H1 (cell line): Measurements from ENCODE around the gene IL24. TPM values are rescaled to one million over a fixed set of nuclear protein-coding genes. Genes with fewer than 3 reads are reported as not detected.

ENCODE experiments used
- CTCF ChIA-PET: fragments of 300-600 bp; sonication (Branson Sonifier 250); formaldehyde crosslinking; loops from one replicate; lab custom pipeline; 2021; ENCODE audit not compliant: partially characterized antibody; lab: Charles Lee
- POLR2A ChIA-PET: fragments of 300-600 bp; sonication (Branson Sonifier 250); formaldehyde crosslinking; loops from one replicate; lab custom pipeline; 2021; ENCODE audit warnings: inconsistent platforms; ENCODE audit not compliant: partially characterized antibody; lab: Charles Lee
- DNase-seq, 2 experiments: peaks; one replicate each; pipeline versions ENCODE4 v3.0.0 to v3.0.0-alpha.2; 2010 to 2022; ENCODE audit warnings: low spot score in 2 of 2, low read depth in 1 of 2, mixed read lengths in 1 of 2
- FAIRE-seq: peaks from 2 replicates; lab custom pipeline; 2011; peaks lifted over from hg19 to GRCh38; lab: Jason Lieb, UNC
- H2AFZ ChIP-seq: 2 replicates; pipeline ENCODE4 v1.8.1; 2012; ENCODE audit warnings: low read length, inconsistent platforms
- H2AK5ac ChIP-seq: 2 replicates; pipeline ENCODE4 v1.6.1; 2013; ENCODE audit warnings: low read depth, low read length
- H2BK120ac ChIP-seq: replicated peaks from 2 replicates; pipeline ENCODE3; 2013; ENCODE audit warnings: low read depth, low read length, inconsistent platforms
- H2BK12ac ChIP-seq: 2 replicates; pipeline ENCODE4 v1.6.1; 2013; ENCODE audit warnings: low read depth, low read length
- H2BK15ac ChIP-seq: 2 replicates; pipeline ENCODE4 v1.6.1; 2013; ENCODE audit warnings: low read length
- H2BK20ac ChIP-seq: 2 replicates; pipeline ENCODE4 v1.6.1; 2013; ENCODE audit warnings: low read length
- H2BK5ac ChIP-seq: 2 replicates; pipeline ENCODE4 v1.6.1; 2013; ENCODE audit warnings: low read depth, low read length
- H3K14ac ChIP-seq: 2 replicates; pipeline ENCODE4 v1.6.1; 2013; ENCODE audit warnings: inconsistent platforms; ENCODE audit not compliant: insufficient read length
- H3K18ac ChIP-seq: 2 replicates; pipeline ENCODE4 v1.6.1; 2013; ENCODE audit warnings: low read length; ENCODE audit errors: extremely low read depth
- H3K23ac ChIP-seq: 2 replicates; pipeline ENCODE4 v1.6.1; 2013; ENCODE audit warnings: inconsistent platforms; ENCODE audit not compliant: insufficient read length
- H3K23me2 ChIP-seq: 2 replicates; pipeline ENCODE4 v1.6.1; 2013; ENCODE audit warnings: low read depth, low read length
- H3K27ac ChIP-seq: 2 replicates; pipeline ENCODE4 v1.6.1; 2011; ENCODE audit warnings: low read depth, low read length, inconsistent platforms
- H3K27me3 ChIP-seq, 4 experiments: replicated peaks in 1 of 4; 1 replicate in 1 of 4; 2 replicates in 3 of 4; pipeline versions ENCODE4 v1.6.1 to v1.8.1; 2011 to 2013; ENCODE audit warnings: low read length in 3 of 4, mild to moderate bottlenecking in 3 of 4, inconsistent platforms in 2 of 4, mixed read lengths in 2 of 4, moderate library complexity in 1 of 4; ENCODE audit not compliant: control insufficient read depth in 3 of 4, insufficient read depth in 3 of 4; ENCODE audit errors: extremely low read depth in 1 of 4
- H3K36me3 ChIP-seq, 4 experiments: 2 replicates each; pipeline versions ENCODE4 v1.6.1 to v1.8.1; 2011 to 2013; ENCODE audit warnings: mild to moderate bottlenecking in 4 of 4, low read length in 3 of 4, moderate library complexity in 2 of 4, control low read depth in 1 of 4, inconsistent platforms in 1 of 4; ENCODE audit not compliant: insufficient read depth in 4 of 4, control insufficient read depth in 2 of 4
- H3K4ac ChIP-seq: replicated peaks from 2 replicates; pipeline ENCODE3; 2013; ENCODE audit warnings: low read length, low read depth, mixed read lengths, inconsistent platforms; ENCODE audit not compliant: insufficient read length
- H3K4me1 ChIP-seq, 4 experiments: replicated peaks in 1 of 4; 1 replicate in 1 of 4; 2 replicates in 3 of 4; pipeline versions ENCODE4 v1.6.1 to v1.8.1; 2011 to 2013; ENCODE audit warnings: low read length in 3 of 4, inconsistent platforms in 2 of 4, mixed read lengths in 1 of 4; ENCODE audit not compliant: insufficient read depth in 4 of 4, control insufficient read depth in 3 of 4
- H3K4me2 ChIP-seq, 2 experiments: 2 replicates each; pipeline versions ENCODE4 v1.6.1 to v1.8.1; 2011 to 2013; ENCODE audit warnings: low read depth in 2 of 2, low read length in 2 of 2, control low read depth in 1 of 2, inconsistent platforms in 1 of 2, mild to moderate bottlenecking in 1 of 2; ENCODE audit not compliant: insufficient read depth in 1 of 2
- H3K4me3 ChIP-seq, 4 experiments: fragments of 200-600, 300-600 bp in 1 of 4; sonication (generic), shearing (Covaris generic), sonication (Bioruptor Twin) in 1 of 4; 2 replicates each; pipeline versions ENCODE4 v1.5.1 to v1.8.1; 2011 to 2016; ENCODE audit warnings: low read length in 4 of 4, low read depth in 3 of 4, control low read depth in 2 of 4, inconsistent platforms in 2 of 4, mild to moderate bottlenecking in 2 of 4, mixed read lengths in 1 of 4, moderate library complexity in 1 of 4; ENCODE audit not compliant: insufficient read depth in 2 of 4; ENCODE audit errors: extremely low read depth in 1 of 4
- H3K56ac ChIP-seq: replicated peaks from 2 replicates; pipeline ENCODE3; 2013; ENCODE audit warnings: low read depth, mild to moderate bottlenecking, mixed read lengths, low read length, inconsistent platforms; ENCODE audit not compliant: insufficient read length
- H3K79me1 ChIP-seq: 2 replicates; pipeline ENCODE4 v1.6.1; 2013; ENCODE audit warnings: low read depth, low read length, control low read depth
- H3K79me2 ChIP-seq, 2 experiments: 2 replicates each; pipeline versions ENCODE4 v1.6.1 to v1.8.1; 2012 to 2013; ENCODE audit warnings: low read length in 2 of 2, mild to moderate bottlenecking in 2 of 2, inconsistent platforms in 1 of 2; ENCODE audit not compliant: insufficient read depth in 2 of 2, control insufficient read depth in 1 of 2
- H3K9ac ChIP-seq, 4 experiments: replicated peaks in 1 of 4; 1 replicate in 1 of 4; 2 replicates in 3 of 4; pipeline versions ENCODE4 v1.6.1 to v1.8.1; 2011 to 2013; ENCODE audit warnings: low read depth in 3 of 4, low read length in 3 of 4, control low read depth in 2 of 4, mild to moderate bottlenecking in 2 of 4, moderate library complexity in 2 of 4, inconsistent platforms in 1 of 4; ENCODE audit errors: extremely low read depth in 1 of 4
- H3K9me3 ChIP-seq, 2 experiments: 2 replicates each; pipeline versions ENCODE4 v1.6.1 to v1.8.1; 2012 to 2013; ENCODE audit warnings: mild to moderate bottlenecking in 2 of 2, moderate library complexity in 2 of 2, control low read depth in 1 of 2, inconsistent platforms in 1 of 2, low read depth in 1 of 2, low read length in 1 of 2, mixed read lengths in 1 of 2; ENCODE audit not compliant: insufficient read depth in 2 of 2
- H4K20me1 ChIP-seq, 2 experiments: replicated peaks in 1 of 2; 2 replicates each; pipeline versions ENCODE3 to v1.8.1; 2011 to 2013; ENCODE audit warnings: inconsistent platforms in 2 of 2, low read length in 2 of 2, mild to moderate bottlenecking in 1 of 2; ENCODE audit not compliant: insufficient read depth in 2 of 2, control insufficient read depth in 1 of 2
- H4K5ac ChIP-seq: 2 replicates; pipeline ENCODE4 v1.6.1; 2013; ENCODE audit warnings: low read length, low read depth, mixed read lengths, inconsistent platforms; ENCODE audit not compliant: insufficient read length
- H4K8ac ChIP-seq: 2 replicates; pipeline ENCODE4 v1.8.0; 2013; ENCODE audit warnings: mild to moderate bottlenecking, moderate library complexity, low read length, inconsistent platforms; ENCODE audit not compliant: insufficient read depth; ENCODE audit errors: extremely low read depth
- H4K91ac ChIP-seq: replicated peaks from 2 replicates; pipeline ENCODE3; 2013; ENCODE audit warnings: low read length, mixed read lengths, inconsistent platforms; ENCODE audit not compliant: insufficient read length
- RNF2 ChIP-seq: fragments of 200-900, 300-1000 bp; sonication (generic); IDR thresholded peaks from 2 replicates; pipeline ENCODE4 v1.7.1; 2016; ENCODE audit warnings: borderline replicate concordance, low read depth, mild to moderate bottlenecking, antibody characterized with exemption, low read length; ENCODE audit not compliant: poor library complexity, severe bottlenecking; ENCODE audit errors: missing control alignments
- WGBS, 2 experiments: shearing (Covaris generic) in 1 of 2; methylation state at CpG; one replicate each; pipeline versions ENCODE4 v1.1.6 to v1.1.7; 2013 to 2015; ENCODE audit warnings: low lambda C conversion rate in 2 of 2, mixed read lengths in 2 of 2, inconsistent platforms in 1 of 2, low coverage in 1 of 2, missing lambda C conversion rate in 1 of 2; ENCODE audit not compliant: insufficient replicate concordance in 2 of 2, insufficient coverage in 1 of 2, insufficient read length in 1 of 2; ENCODE audit errors: extremely low coverage in 1 of 2, missing lambda C conversion rate in 1 of 2; 5-methylcytosine and 5-hydroxymethylcytosine counted together
- polyA plus RNA-seq, 7 experiments: library from polyadenylated mRNA; depleted of rRNA in 3 of 7; stranded (reverse) in 5 of 7; unstranded in 2 of 7; fragments of >200 nt in 5 of 7; fragments of 200-250 nt in 2 of 7; gene quantifications; 1 replicate in 5 of 7; 2 replicates in 1 of 7; 4 replicates in 1 of 7; pipeline versions ENCODE4 v1.2.1 to v1.2.3, GENCODE V29; 2011 to 2013; ENCODE audit warnings: missing spikeins in 2 of 7, mixed read lengths in 2 of 7
- total RNA-seq: library from RNA; stranded (reverse); fragmentation: NEBNext Ultra II Directional; extraction: Animal tissue kit (Norgen Biotek cat#: 25700); gene quantifications from 2 replicates; pipeline ENCODE4 v1.2.1, GENCODE V29; 2021

IL24 gene
- total and polyA plus RNA-seq, 2 of the 8 experiments (the other 6 are each of a cell fraction or from before 2014, with no cell fraction given): not detected

DNA sequence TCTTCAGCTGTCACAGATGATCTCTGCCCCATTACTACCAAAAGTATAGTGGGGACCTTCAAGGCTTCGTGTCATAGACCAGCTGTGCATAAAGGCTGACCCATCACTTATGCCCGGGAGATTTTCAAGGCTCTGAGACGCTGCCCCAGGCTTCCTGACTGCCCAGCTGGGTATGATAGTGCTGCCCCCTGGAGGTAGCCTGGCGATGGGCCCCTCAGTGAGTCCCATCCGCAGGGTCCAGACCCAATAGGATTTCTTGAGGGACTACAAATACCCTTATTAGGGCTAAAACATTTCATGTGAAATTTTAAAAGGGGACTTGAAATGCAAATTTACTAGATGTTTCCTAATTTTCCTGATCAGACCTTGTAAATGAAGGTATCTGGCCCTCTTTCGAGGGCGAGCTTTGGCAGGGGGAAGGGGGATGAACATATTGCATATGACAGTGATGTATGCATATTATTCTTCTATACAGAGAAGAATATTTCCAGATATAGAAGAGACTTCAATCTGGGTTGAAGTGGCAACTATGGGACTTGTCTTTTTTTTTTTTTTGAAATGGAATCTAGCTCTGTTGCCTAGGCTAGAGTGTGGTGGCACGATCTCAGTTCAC, 36.2 kb downstream of the IL24 start:
- Histone ChIP-seq H4K91ac (no peak overlapping the region), H3K9me3 (no peaks in the 10 kb centered on the region), H3K27me3 (no peaks in the 10 kb centered on the region), H3K4me1 (no peaks in the 10 kb centered on the region), H3K36me3 (no peaks in the 10 kb centered on the region), H2BK20ac (no peak overlapping the region), H3K9ac (no peak overlapping the region), H2BK12ac (no peak overlapping the region), H2BK120ac (no peak overlapping the region), H3K14ac (no peak overlapping the region), H2AFZ (0 out of 2 replicates have a peak overlapping the region, but pooled peaks have one; percentile 20), H3K56ac (no peak overlapping the region), H2AK5ac (no peak overlapping the region), H3K79me2 (no peaks in the 10 kb centered on the region), H4K5ac (no peak overlapping the region), H3K4me3 (no peak overlapping the region), H4K8ac (no peak overlapping the region), H4K20me1 (no peaks in the 10 kb centered on the region), H3K4me2 (no peak overlapping the region), H3K18ac (no peak overlapping the region), H3K23me2 (no peaks in the 10 kb centered on the region), H3K4ac (no peak overlapping the region), H3K79me1 (no peaks in the 10 kb centered on the region), H3K27ac (no peak overlapping the region), H2BK5ac (no peak overlapping the region), H3K23ac (no peak overlapping the region), H2BK15ac (no peak overlapping the region)
- POLR2A ChIA-PET: no interaction called here
- no peak for FAIRE-seq
- WGBS, 2 experiments: 70% methylated on average over 8 of the region's 8 CpGs; no CpG with 5 or more reads in 1 of the 2 experiments
- CTCF ChIA-PET: interaction anchor here (0.6 to 13.8 kb wide), 32 partner anchors 8 to 313 kb away, joined by 3 to 226 read pairs (median 4); partner anchors contain the start of genes FCMR, IL19 and PIGR
- DNase-seq: peak in 1 of 2 experiments; percentile 86
- no peak for TF ChIP-seq RNF2
